SK-N-SH (cell line): ENCODE data around the gene TBC1D17.

Source experiments
- CTCF ChIP-seq: fragments of 200-600 bp; sonication (generic); IDR thresholded peaks from 2 replicates; pipeline ENCODE4 v1.6.1; 2017; ENCODE audit warnings: antibody characterized with exemption, mild to moderate bottlenecking, moderate library complexity
- GATA2 ChIP-seq: sonication (generic); formaldehyde crosslinking; IDR thresholded peaks from 2 replicates; pipeline ENCODE4 v1.5.0; 2020; ENCODE audit warnings: mild to moderate bottlenecking, missing genetic modification reagents
- POLR2AphosphoS5 ChIP-seq: IDR thresholded peaks from 2 replicates; pipeline ENCODE4 v1.6.1; 2012; ENCODE audit warnings: low read depth, low read length
- RFX5 ChIP-seq: IDR thresholded peaks from 2 replicates; pipeline ENCODE4 v1.6.1; 2012; ENCODE audit warnings: mild to moderate bottlenecking, improper control_type of control experiment, low read length
- USF2 ChIP-seq: fragments of 150-350 bp; IDR thresholded peaks from 2 replicates; pipeline ENCODE4 v1.6.1; 2017; ENCODE audit warnings: antibody characterized with exemption, low read length, low read depth, borderline replicate concordance
- YY1 ChIP-seq: IDR thresholded peaks from 2 replicates; pipeline ENCODE4 v1.4.0; 2012; ENCODE audit warnings: low read depth, mild to moderate bottlenecking
- ZBTB33 ChIP-seq: IDR thresholded peaks from 2 replicates; pipeline ENCODE4 v1.4.0; 2012; ENCODE audit warnings: low read depth, borderline replicate concordance

- TF ChIP-seq CTCF = no peak
- TF ChIP-seq YY1 = no peak
- no peak for TF ChIP-seq POLR2AphosphoS5
- TF ChIP-seq ZBTB33 = no peak
- no peak for TF ChIP-seq RFX5
- TF ChIP-seq USF2 = no peak
- no peak for TF ChIP-seq GATA2
These were observed 53.0 kb downstream of the TBC1D17 start for GRCh38 chr19:49930483-49931011.
